ENCODE data around the gene PTK7. TPM values are rescaled to one million over a fixed set of nuclear protein-coding genes. Genes with fewer than 3 reads are reported as not detected.
A peak's percentile ranks its signal among the peaks of the same experiment; 100 is the strongest.

Gene PTK7
- total and polyA plus RNA-seq, 2 experiments from 2014 or later, result 46.1 to 147 TPM

- Histone ChIP-seq H3K79me2 (replicated peaks; ENCODE audit: insufficient read depth) (no peaks in the 10 kb centered on the region), H3K9me2 (ENCODE audit: insufficient read depth) (no peaks in the 10 kb centered on the region), H3K36me3 (ENCODE audit: insufficient read depth) (no peaks in the 10 kb centered on the region; the same call in 1 of the 2 replicates), H3F3A (replicated peaks; ENCODE audit: low read depth) (no peaks in the 10 kb centered on the region), H3K4me3 (no peak overlapping the region), H3K27ac (ENCODE audit: low read depth) (peak overlapping the region; percentile 91), H2AFZ (no peak overlapping the region), H4K20me1 (replicated peaks; ENCODE audit: insufficient read depth) (no peaks in the 10 kb centered on the region; the same call in 1 of the 2 replicates), H3K27me3 (ENCODE audit: insufficient read depth) (no peaks in the 10 kb centered on the region), H3K4me2 (no peak overlapping the region), H3K4me1 (ENCODE audit: insufficient read depth) (peaks cover 9% of the 10 kb centered on the region; the same call in 1 of the 2 replicates)
- H3K27me3 Mint-ChIP-seq (ENCODE audit: insufficient read depth, low read depth, poor library complexity), result peaks cover 19% of the 10 kb centered on the region
- H3K36me3 Mint-ChIP-seq (ENCODE audit: low read depth), result peaks cover 19% of the 10 kb centered on the region
- H3K27ac Mint-ChIP-seq, result no peak overlapping the region
- no peak overlapping the region for H3K4me3 Mint-ChIP-seq
- H3K9me3 Mint-ChIP-seq, result no peaks in the 10 kb centered on the region
- ATAC-seq, result no peak
- no peak for DNase-seq (ENCODE audit: low spot score)
- TF ChIP-seq, protein P1, sequence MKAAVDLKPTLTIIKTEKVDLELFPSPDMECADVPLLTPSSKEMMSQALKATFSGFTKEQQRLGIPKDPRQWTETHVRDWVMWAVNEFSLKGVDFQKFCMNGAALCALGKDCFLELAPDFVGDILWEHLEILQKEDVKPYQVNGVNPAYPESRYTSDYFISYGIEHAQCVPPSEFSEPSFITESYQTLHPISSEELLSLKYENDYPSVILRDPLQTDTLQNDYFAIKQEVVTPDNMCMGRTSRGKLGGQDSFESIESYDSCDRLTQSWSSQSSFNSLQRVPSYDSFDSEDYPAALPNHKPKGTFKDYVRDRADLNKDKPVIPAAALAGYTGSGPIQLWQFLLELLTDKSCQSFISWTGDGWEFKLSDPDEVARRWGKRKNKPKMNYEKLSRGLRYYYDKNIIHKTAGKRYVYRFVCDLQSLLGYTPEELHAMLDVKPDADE (IDR thresholded peaks at IDR 0.05), result no peak
- TF ChIP-seq STAT1 (IDR thresholded peaks at IDR 0.05; ENCODE audit: unreplicated experiment) (no peak), CTCF (conservative IDR thresholded peaks at IDR 0.05; ENCODE audit: low read depth in 2 of 2) (no peak), CREB1 (CRISPR knock-in tag; IDR thresholded peaks at IDR 0.05; ENCODE audit: low read depth) (no peak), JUNB (IDR thresholded peaks at IDR 0.05; ENCODE audit: unreplicated experiment) (no peak)
- peaks cover 23% of the 10 kb centered on the region for H3K4me1 Mint-ChIP-seq
Measured at GRCh38 chr6:43142101-43142500, 66.0 kb downstream of the PTK7 start.

DNA sequence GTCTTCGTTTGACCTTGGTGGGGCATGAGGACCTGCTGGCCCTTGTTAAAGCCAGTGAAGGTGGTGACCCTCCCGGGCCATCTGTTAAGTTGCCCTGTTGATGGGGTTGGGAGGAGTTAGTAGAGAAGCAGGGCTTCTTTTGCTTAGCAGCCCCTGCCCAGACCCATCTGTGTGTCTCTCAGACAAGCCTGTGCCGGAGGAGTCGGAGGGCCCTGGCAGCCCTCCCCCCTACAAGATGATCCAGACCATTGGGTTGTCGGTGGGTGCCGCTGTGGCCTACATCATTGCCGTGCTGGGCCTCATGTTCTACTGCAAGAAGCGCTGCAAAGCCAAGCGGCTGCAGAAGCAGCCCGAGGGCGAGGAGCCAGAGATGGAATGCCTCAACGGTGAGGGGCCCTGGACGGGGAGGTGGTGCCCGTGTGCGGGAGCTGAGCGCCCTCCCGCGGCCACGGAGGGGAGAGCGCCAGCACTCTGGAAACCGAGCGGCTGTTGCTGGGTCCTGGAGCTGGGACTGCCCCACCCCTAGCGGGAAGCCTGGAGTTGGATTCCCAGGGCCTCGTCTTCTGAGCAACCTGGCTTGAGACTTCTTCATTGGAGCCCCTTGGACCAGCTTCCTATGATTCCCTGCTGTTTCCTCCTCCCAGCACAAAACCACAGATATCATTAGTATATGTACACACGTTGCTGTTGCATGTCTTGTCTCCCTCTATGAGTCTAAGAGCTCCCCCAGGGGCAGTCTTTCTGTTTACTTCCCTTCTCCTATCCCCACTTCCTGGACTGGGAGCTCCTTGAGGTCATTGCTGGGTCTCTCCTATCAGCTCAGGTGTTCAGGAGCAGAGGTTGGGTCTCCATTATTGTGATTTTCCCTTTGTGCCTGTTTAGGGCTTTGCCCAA lies 67.4 kb downstream of the PTK7 start:
- Histone ChIP-seq H3K4me2 (peak overlapping the region; percentile 64), H3K79me2 (replicated peaks; ENCODE audit: insufficient read depth) (no peaks in the 10 kb centered on the region), H4K20me1 (replicated peaks; ENCODE audit: insufficient read depth) (no peaks in the 10 kb centered on the region; the same call in 1 of the 2 replicates), H3K27me3 (ENCODE audit: insufficient read depth) (no peaks in the 10 kb centered on the region), H3K4me1 (ENCODE audit: insufficient read depth) (peaks cover 9% of the 10 kb centered on the region; the same call in 1 of the 2 replicates), H3F3A (replicated peaks; ENCODE audit: low read depth) (no peaks in the 10 kb centered on the region), H3K36me3 (ENCODE audit: insufficient read depth) (no peaks in the 10 kb centered on the region; the same call in 1 of the 2 replicates), H3K9me2 (ENCODE audit: insufficient read depth) (no peaks in the 10 kb centered on the region), H2AFZ (no peak overlapping the region), H3K4me3 (peak overlapping the region; percentile 31; the same call in 1 of the 2 replicates), H3K27ac (ENCODE audit: low read depth) (peak overlapping the region; percentile 91)
- DNase-seq (ENCODE audit: low spot score), result peak; percentile 95
- Mint-ChIP-seq H3K4me1 (peaks cover 23% of the 10 kb centered on the region), H3K36me3 (ENCODE audit: low read depth) (peaks cover 22% of the 10 kb centered on the region), H3K27me3 (ENCODE audit: insufficient read depth, low read depth, poor library complexity) (peaks cover 19% of the 10 kb centered on the region), H3K27ac (peak overlapping the region; percentile 81; the same call in 1 of the 2 replicates), H3K9me3 (no peaks in the 10 kb centered on the region), H3K4me3 (peak overlapping the region; percentile 36; the same call in 1 of the 3 replicates)
- ATAC-seq, result peak; percentile 97
- TF ChIP-seq POLR2AphosphoS5 (IDR thresholded peaks at IDR 0.05; ENCODE audit: low read depth) (0 out of 2 replicates have a peak, but pooled peaks have one; percentile 28), CTCF (conservative IDR thresholded peaks at IDR 0.05; ENCODE audit: low read depth in 2 of 2) (peak; percentile 90 to 97), ZNF331 (CRISPR knock-in tag; IDR thresholded peaks at IDR 0.05; ENCODE audit: low read depth) (no peak)

All from GM23338 (cell line).